ENCODE results near the gene ARSG. TPM values are rescaled to one million over a fixed set of nuclear protein-coding genes. Genes with fewer than 3 reads are reported as not detected.
A peak's percentile ranks its signal among the peaks of the same experiment; 100 is the strongest.

Gene ARSG
- total and polyA plus RNA-seq, 9 of the 15 experiments (the other 6 are each of a cell fraction or from before 2014, with no cell fraction given), result 1.0 to 5.6 (median 1.8) TPM

DNA sequence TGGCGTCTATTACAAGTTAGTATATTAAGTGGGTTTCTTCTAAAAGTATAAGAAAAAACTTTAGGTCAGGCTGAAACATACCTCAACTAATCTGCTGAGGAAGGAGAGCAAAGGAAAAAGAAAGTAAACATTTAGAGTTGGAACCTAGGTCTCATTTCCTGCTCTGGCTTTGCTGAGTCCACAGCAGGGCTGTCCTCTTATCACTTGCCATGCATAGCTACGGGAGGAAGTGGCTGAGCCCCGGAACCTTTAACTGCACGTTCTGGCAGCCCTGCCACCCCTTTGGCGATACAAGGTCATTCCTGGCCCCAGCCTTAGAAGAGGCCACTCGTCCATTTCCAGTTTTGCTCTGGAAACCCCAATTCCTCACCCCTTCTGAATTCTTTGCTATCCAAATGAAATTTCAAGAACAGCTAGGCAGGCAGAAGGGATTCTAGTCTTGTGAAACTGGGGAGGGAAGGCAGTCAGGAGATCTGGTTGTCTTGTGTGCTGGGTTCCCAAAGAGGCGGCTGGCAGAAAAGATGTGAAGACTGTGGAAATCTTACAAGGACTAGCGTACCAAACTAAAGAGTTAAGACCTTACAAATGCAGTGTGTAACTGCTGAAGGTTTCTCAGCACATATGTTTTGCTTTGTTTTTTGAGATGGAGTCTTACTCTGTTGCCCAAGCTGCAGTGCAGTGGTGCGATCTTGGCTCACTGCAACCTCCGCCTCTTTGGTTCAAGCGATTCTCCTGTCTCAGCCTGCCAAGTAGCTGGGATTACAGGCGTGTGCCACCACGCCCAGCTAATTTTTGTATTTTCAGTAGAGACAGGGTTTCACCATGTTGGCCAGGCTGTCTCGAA is 146.9 kb downstream of the ARSG start (continued):
- TF ChIP-seq TAL1 (IDR thresholded peaks at IDR 0.05) (peak; percentile 31), JUNB (CRISPR knock-in tag; conservative IDR thresholded peaks at IDR 0.05) (no peak), E2F3 (CRISPR knock-in tag; IDR thresholded peaks at IDR 0.05) (no peak), TCF3 (CRISPR knock-in tag; IDR thresholded peaks at IDR 0.05) (peak; percentile 73), TCF7L2 (IDR thresholded peaks at IDR 0.05; ENCODE audit: low read depth, low read length) (no peak), KHSRP (IDR thresholded peaks at IDR 0.05) (no peak), TEAD4 (IDR thresholded peaks at IDR 0.05; ENCODE audit: low read length) (peak; percentile 61), TEAD4 (CRISPR knock-in tag; IDR thresholded peaks at IDR 0.05; ENCODE audit: borderline replicate concordance) (no peak), NFE2L1 (tag; IDR thresholded peaks at IDR 0.05; ENCODE audit: borderline replicate concordance, low read depth) (no peak), BRD4 (IDR thresholded peaks at IDR 0.05) (no peak), SETDB1 (IDR thresholded peaks at IDR 0.05; ENCODE audit: low read length) (no peak), HCFC1 (IDR thresholded peaks at IDR 0.05; ENCODE audit: low read depth, low read length) (no peak), BRCA1 (IDR thresholded peaks at IDR 0.05) (no peak), BRCA1 (CRISPR knock-in tag; IDR thresholded peaks at IDR 0.05) (no peak), SIRT6 (IDR thresholded peaks at IDR 0.05; ENCODE audit: low read depth, low read length) (no peak), SPI1 (IDR thresholded peaks at IDR 0.05; ENCODE audit: borderline replicate concordance, low read depth, low read length) (peak; percentile 95)
- TF ChIP-seq, protein P1, sequence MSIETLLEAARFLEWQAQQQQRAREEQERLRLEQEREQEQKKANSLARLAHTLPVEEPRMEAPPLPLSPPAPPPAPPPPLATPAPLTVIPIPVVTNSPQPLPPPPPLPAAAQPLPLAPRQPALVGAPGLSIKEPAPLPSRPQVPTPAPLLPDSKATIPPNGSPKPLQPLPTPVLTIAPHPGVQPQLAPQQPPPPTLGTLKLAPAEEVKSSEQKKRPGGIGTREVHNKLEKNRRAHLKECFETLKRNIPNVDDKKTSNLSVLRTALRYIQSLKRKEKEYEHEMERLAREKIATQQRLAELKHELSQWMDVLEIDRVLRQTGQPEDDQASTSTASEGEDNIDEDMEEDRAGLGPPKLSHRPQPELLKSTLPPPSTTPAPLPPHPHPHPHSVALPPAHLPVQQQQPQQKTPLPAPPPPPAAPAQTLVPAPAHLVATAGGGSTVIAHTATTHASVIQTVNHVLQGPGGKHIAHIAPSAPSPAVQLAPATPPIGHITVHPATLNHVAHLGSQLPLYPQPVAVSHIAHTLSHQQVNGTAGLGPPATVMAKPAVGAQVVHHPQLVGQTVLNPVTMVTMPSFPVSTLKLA (conservative IDR thresholded peaks at IDR 0.05), result peak in 1 of 2 experiments; percentile 46; a peak in 1 of 4 replicates
- TF ChIP-seq, protein P2, sequence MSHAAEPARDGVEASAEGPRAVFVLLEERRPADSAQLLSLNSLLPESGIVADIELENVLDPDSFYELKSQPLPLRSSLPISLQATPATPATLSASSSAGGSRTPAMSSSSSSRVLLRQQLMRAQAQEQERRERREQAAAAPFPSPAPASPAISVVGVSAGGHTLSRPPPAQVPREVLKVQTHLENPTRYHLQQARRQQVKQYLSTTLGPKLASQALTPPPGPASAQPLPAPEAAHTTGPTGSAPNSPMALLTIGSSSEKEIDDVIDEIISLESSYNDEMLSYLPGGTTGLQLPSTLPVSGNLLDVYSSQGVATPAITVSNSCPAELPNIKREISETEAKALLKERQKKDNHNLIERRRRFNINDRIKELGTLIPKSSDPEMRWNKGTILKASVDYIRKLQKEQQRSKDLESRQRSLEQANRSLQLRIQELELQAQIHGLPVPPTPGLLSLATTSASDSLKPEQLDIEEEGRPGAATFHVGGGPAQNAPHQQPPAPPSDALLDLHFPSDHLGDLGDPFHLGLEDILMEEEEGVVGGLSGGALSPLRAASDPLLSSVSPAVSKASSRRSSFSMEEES (CRISPR knock-in tag; IDR thresholded peaks at IDR 0.05), result no peak
- TF ChIP-seq, protein P3, sequence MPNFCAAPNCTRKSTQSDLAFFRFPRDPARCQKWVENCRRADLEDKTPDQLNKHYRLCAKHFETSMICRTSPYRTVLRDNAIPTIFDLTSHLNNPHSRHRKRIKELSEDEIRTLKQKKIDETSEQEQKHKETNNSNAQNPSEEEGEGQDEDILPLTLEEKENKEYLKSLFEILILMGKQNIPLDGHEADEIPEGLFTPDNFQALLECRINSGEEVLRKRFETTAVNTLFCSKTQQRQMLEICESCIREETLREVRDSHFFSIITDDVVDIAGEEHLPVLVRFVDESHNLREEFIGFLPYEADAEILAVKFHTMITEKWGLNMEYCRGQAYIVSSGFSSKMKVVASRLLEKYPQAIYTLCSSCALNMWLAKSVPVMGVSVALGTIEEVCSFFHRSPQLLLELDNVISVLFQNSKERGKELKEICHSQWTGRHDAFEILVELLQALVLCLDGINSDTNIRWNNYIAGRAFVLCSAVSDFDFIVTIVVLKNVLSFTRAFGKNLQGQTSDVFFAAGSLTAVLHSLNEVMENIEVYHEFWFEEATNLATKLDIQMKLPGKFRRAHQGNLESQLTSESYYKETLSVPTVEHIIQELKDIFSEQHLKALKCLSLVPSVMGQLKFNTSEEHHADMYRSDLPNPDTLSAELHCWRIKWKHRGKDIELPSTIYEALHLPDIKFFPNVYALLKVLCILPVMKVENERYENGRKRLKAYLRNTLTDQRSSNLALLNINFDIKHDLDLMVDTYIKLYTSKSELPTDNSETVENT (CRISPR knock-in tag; IDR thresholded peaks at IDR 0.05), result no peak
